ENCODE data around the gene ABLIM2.

GRCh38 chr4:8158710-8159536 is at the start of gene ABLIM2:
- TF ChIP-seq, protein P1, sequence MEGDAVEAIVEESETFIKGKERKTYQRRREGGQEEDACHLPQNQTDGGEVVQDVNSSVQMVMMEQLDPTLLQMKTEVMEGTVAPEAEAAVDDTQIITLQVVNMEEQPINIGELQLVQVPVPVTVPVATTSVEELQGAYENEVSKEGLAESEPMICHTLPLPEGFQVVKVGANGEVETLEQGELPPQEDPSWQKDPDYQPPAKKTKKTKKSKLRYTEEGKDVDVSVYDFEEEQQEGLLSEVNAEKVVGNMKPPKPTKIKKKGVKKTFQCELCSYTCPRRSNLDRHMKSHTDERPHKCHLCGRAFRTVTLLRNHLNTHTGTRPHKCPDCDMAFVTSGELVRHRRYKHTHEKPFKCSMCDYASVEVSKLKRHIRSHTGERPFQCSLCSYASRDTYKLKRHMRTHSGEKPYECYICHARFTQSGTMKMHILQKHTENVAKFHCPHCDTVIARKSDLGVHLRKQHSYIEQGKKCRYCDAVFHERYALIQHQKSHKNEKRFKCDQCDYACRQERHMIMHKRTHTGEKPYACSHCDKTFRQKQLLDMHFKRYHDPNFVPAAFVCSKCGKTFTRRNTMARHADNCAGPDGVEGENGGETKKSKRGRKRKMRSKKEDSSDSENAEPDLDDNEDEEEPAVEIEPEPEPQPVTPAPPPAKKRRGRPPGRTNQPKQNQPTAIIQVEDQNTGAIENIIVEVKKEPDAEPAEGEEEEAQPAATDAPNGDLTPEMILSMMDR (IDR thresholded peaks at IDR 0.05; ENCODE audit: poor library complexity, severe bottlenecking): no peak
- TF ChIP-seq RAD21 (conservative IDR thresholded peaks at IDR 0.05) (peak; percentile 39), MXI1 (conservative IDR thresholded peaks at IDR 0.05; ENCODE audit: poor library complexity, severe bottlenecking) (peak; percentile 81), EP300 (conservative IDR thresholded peaks at IDR 0.05; ENCODE audit: poor library complexity, severe bottlenecking) (peak; percentile 16), EZH2 (IDR thresholded peaks at IDR 0.05; ENCODE audit: borderline replicate concordance, insufficient read depth, low read length, poor library complexity, severe bottlenecking) (no peak)
- TF ChIP-seq, protein P2, sequence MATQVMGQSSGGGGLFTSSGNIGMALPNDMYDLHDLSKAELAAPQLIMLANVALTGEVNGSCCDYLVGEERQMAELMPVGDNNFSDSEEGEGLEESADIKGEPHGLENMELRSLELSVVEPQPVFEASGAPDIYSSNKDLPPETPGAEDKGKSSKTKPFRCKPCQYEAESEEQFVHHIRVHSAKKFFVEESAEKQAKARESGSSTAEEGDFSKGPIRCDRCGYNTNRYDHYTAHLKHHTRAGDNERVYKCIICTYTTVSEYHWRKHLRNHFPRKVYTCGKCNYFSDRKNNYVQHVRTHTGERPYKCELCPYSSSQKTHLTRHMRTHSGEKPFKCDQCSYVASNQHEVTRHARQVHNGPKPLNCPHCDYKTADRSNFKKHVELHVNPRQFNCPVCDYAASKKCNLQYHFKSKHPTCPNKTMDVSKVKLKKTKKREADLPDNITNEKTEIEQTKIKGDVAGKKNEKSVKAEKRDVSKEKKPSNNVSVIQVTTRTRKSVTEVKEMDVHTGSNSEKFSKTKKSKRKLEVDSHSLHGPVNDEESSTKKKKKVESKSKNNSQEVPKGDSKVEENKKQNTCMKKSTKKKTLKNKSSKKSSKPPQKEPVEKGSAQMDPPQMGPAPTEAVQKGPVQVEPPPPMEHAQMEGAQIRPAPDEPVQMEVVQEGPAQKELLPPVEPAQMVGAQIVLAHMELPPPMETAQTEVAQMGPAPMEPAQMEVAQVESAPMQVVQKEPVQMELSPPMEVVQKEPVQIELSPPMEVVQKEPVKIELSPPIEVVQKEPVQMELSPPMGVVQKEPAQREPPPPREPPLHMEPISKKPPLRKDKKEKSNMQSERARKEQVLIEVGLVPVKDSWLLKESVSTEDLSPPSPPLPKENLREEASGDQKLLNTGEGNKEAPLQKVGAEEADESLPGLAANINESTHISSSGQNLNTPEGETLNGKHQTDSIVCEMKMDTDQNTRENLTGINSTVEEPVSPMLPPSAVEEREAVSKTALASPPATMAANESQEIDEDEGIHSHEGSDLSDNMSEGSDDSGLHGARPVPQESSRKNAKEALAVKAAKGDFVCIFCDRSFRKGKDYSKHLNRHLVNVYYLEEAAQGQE (IDR thresholded peaks at IDR 0.05; ENCODE audit: borderline replicate concordance): peak; percentile 28

Data from neural cell (in vitro differentiated cells).